ENCODE data around the gene P2RY11.

- no peak for TF ChIP-seq POLR2A (IDR thresholded peaks at IDR 0.05)
- no peak for TF ChIP-seq CTCF (IDR thresholded peaks at IDR 0.05)
Observed at GRCh38 chr19:10163536-10163935, 52.0 kb downstream of the P2RY11 start.

All from esophagus squamous epithelium (tissue), 4 donors.